Thyroid gland (tissue), 4 donors: ENCODE results near the gene TSPAN11.

Experiments used
- CTCF ChIP-seq, 6 experiments: fragments of 200-600 bp in 3 of 6; fragments of 450-650 bp in 3 of 6; sonication (generic) in 3 of 6; IDR thresholded peaks; one replicate each; pipeline ENCODE4 v1.5.1; 2016 to 2019; ENCODE audit warnings: antibody characterized with exemption in 6 of 6, mild to moderate bottlenecking in 2 of 6, inconsistent platforms in 1 of 6, moderate library complexity in 1 of 6
- POLR2A ChIP-seq, 2 donors: fragments of 450-650 bp; IDR thresholded peaks; one replicate each; pipeline ENCODE4 v1.6.1; 2017; ENCODE audit warnings: antibody characterized with exemption in 2 of 2, mild to moderate bottlenecking in 2 of 2, moderate library complexity in 1 of 2

- no peak for TF ChIP-seq CTCF (IDR thresholded peaks at IDR 0.05)
- no peak for TF ChIP-seq POLR2A (IDR thresholded peaks at IDR 0.05)
Measured at GRCh38 chr12:31041033-31041564, 114.6 kb downstream of the TSPAN11 start.
